HG02852 (cell line): ENCODE results near the gene NEMP2.

Source experiments
- ATAC-seq: cut with Tn5 transposase; IDR thresholded peaks from one replicate; pipeline ENCODE4 v1.9.1; 2021; ENCODE audit warnings: mild to moderate bottlenecking, moderate library complexity; ENCODE audit not compliant: unreplicated experiment

NEMP2 gene

GRCh38 chr2:190534310-190535120, at the start of gene NEMP2:
NEMP2 (minus strand) TSS chr2:190534722; CDS start chr2:190534655, 67 bp downstream.
- peak; percentile 70 for ATAC-seq

- ATAC-seq = peak; percentile 77
Observed at GRCh38 chr2:190583507-190584337, 49.2 kb upstream of the NEMP2 start.

GRCh38 chr2:190582736-190583506, 48.4 kb upstream of the NEMP2 start:
- peak; percentile 66 for ATAC-seq

- no peak for ATAC-seq
Observed at GRCh38 chr2:190582019-190582418, 47.5 kb upstream of the NEMP2 start.

- ATAC-seq = no peak
Observed at GRCh38 chr2:190579915-190580846, 45.7 kb upstream of the NEMP2 start.

- no peak for ATAC-seq
Observed at GRCh38 chr2:190579058-190579410, 44.5 kb upstream of the NEMP2 start.

- peak; percentile 38 for ATAC-seq
Observed at GRCh38 chr2:190578158-190579057, 43.9 kb upstream of the NEMP2 start.

GRCh38 chr2:190576573-190576972, 42.1 kb upstream of the NEMP2 start:
- ATAC-seq = no peak

- no peak for ATAC-seq
Observed at GRCh38 chr2:190575263-190575662, 40.7 kb upstream of the NEMP2 start.

GRCh38 chr2:190574169-190574568, 39.6 kb upstream of the NEMP2 start:
- no peak for ATAC-seq

- no peak for ATAC-seq
Observed at GRCh38 chr2:190572246-190572645, 37.7 kb upstream of the NEMP2 start.

GRCh38 chr2:190571686-190572085, 37.2 kb upstream of the NEMP2 start:
- ATAC-seq = no peak

- no peak for ATAC-seq
Observed at GRCh38 chr2:190570871-190571270, 36.3 kb upstream of the NEMP2 start.

- no peak for ATAC-seq
Observed at GRCh38 chr2:190569994-190570755, 35.7 kb upstream of the NEMP2 start.

GRCh38 chr2:190564838-190565237, 30.3 kb upstream of the NEMP2 start:
- ATAC-seq = no peak

- ATAC-seq = no peak
Observed at GRCh38 chr2:190563646-190564045, 29.1 kb upstream of the NEMP2 start.

- peak; percentile 69 for ATAC-seq
Observed at GRCh38 chr2:190563109-190563508, 28.6 kb upstream of the NEMP2 start.

- ATAC-seq = no peak
Observed at GRCh38 chr2:190562121-190562520, 27.6 kb upstream of the NEMP2 start.
